ENCODE measurements around the gene NEK6.

Gene NEK6

DNA sequence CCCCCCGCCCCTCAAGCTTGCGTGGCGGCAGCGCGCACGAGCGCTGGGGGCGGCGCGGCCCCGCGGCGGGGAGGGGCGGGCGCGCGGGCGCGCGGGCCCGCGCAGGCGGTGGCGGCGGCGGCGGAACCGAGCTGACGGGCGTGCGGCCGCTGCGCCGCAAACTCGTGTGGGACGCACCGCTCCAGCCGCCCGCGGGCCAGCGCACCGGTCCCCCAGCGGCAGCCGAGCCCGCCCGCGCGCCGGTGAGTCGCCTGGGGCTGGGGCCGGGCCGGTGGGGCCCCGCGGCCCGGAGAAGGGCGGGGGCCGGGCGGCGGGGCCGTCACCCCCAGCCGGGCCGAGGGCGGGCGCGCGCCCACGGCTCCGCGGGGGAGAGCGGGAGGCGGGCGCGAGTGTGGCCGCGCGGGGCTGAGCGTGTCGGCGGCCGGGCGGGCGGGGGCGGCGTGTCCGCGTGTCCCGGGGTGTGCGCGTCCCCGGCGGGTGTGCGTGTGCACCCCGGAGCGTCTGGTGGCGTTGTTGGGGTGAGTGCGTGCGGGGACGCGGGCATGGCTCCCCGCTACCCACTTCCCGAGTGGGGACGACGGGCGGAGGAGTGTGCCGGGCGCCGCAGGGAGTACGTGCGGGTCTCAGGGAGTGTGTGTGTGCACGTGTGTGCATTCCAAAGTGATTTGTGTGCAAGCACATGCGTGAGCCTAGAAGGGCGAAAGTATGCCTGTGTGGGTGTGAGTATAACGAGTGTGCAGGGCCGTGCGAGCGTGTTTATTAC lies at the start of gene NEK6:
Gene NEK6 (plus strand): TSS at position 106 of the 763 bp plus-strand sequence. CDS start 44,016 bp downstream, outside the sequence.
- no peak for FAIRE-seq

DNA sequence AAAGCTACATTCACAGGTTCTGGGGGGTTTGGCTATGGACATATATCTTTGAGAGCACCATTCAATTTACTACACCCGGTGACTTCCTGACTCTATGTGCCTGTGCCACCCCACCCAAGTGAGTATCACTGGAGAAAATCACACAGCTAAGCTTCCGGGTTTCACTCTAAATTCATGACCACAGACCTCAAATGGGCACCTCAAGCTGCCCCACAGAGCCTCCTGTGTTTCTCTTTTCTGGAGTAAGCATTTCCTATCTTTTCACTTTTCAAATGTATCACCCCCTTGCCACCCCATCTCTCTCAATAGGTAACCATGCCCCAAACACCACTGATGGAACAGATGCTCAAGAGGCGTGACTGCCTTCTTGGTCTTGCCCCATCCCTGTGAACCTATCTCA lies 49.2 kb upstream of the NEK6 start:
- no peak for FAIRE-seq

DNA sequence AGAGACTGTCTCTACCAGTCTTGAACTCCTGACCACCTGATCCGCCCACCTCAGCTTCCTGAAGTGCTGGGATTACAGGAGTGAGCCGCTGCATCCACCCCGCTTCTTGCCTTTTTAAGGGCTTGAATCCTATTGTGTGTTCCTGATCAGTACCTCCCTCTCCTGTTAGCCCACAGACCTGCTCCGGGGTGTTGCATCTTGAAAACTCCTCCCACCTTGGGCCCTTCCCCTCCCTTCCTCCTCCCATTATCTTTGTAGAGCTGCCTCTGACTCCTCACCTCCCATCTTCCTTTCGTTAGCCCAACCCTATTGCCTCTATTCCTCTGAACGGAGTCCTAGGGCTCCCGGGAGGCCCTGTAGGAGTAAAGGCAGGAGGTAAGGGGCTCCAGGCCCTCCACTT lies 48.5 kb upstream of the NEK6 start:
- no peak for FAIRE-seq

DNA sequence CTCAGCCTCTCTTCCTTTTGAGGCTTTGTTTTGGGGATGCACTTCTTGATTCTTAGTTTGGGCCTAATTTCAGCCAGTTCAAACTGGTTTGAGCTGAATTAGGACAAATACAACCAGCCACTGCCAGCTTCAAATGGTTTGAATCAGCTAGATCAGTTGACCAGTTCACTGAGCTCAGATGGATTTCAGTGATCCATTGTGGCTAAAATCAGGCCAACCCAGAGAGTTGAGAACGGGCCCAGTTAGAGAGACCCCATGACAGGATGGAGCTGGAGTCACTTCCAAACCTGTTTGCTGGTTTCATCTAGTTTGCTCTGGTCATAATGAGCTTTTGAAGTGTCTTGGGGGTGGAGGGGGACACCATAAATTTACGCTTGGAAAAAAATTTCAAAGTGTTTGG lies 48.0 kb upstream of the NEK6 start:
- FAIRE-seq, result no peak

DNA sequence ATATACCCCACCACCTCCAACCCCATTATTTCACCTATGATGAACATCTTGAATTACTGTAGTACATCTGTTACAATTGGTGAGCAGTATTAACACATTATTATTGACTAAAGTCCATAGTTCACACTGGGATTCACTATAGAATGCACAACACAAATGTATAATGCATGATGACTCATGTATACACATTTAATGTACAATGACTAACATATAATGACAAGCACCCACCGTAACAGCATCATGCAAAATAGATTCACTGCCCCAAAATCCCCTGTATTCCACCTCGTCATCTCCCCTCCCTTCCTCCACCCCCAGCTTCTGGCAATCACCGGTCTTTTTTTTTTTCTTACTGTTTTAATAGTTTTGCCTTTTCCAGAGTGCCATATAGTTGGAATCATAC lies 47.1 kb upstream of the NEK6 start:
- no peak for FAIRE-seq

DNA sequence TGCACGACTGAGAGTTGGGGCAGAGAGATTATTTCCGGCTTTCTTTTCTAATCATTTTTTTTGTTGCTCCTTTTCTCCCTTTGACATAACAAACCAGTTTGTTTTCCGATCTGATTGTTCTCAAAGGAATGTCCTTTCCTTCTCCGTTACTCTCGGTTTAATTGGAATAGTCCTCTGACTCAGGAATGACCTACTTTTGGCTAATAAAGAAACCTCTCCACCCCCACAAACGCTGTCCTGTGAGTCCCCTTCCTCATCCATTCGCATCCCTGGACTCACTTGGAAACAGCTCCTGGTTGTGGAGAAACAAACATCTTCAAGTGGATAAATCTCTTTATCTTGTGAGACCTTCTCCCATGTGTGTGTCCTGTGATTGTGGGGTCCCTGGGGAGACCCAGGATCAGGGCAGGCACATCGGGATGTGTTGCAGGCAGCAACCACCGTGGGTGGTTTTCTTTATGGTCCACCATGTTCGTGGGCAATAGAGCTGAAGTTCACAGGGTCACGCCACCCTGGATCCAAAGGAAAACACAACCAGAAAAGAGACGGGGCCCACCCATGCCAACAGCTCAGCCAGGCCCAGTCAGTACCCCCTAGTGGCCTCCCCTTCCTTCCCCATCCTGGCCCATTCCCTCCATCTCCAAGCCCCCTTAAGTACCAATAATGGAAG lies 45.2 kb upstream of the NEK6 start:
- no peak for FAIRE-seq

DNA sequence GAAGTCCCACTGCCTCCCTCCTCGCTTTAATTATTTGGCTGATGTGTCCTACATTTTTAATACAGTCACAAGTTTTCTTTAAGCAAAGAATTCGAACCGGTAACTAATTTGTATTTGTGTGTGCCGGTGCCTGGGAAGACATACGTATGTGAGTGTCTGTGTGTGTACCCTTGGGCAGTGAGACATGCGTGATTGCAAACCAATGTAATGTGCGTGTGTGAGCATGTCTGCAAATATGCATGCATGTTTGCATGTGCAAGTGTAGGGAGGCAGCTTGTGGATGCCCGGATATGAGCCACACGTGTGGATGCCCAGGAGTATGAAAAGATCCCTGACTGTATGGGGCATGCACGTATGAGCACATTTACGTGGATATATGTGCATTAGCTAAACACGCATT lies 44.4 kb upstream of the NEK6 start:
- FAIRE-seq, result no peak

DNA sequence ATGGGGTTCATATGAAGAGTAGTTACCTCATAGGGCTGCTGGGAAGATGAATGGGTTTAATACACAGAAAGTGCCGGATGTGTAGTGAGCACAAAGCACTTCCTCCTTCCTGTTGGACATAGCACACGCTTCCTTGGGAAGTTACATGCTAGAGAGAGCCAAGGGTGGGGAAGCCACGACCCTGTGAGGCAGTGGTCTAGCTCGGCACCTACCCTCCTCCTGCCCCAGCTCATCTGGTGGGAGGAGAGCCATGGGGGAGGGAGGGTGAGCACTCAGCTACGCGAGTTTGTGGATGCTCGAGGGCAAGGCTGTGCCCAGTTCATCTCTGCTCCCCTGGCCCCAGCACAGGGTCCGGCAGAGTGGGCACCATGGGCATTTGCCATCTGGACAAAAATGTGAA lies 43.6 kb upstream of the NEK6 start:
- FAIRE-seq, result no peak

DNA sequence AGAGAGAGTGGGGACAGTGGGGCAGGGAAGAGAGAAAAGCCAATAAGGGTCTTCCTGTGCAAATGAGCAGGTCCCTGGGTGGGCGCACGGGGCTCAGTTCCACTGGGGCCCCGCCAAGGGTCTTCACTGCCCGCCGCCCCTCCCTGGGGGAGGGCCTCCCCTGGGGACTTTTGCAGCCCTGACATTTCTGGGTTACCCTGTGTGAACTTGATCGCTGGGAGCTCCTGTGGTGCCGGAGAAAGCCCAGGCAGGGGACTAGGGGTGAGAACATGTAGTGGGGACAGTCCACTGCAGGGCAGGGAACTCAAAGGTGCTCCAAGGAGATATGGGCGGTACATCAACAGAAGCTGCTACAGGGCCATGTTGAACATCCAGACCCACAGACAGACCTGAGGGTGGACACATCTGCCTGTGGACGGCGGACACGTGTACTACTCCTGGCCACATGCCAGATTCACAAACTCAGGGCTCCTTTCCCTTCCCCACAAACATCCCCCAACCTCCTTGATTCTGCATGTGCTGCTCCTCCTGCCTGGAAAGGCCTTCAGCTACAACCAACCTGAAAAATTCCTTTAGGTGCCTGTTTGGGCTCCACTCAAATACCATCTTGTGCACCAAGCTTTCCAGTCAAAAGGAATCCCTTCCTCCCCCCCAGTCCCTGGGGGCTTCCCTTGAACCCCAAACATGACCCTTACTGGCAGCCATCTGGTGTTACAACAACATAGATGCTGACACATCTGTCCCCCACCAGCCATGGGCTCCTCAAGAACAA lies 43.0 kb upstream of the NEK6 start:
- FAIRE-seq, result no peak

DNA sequence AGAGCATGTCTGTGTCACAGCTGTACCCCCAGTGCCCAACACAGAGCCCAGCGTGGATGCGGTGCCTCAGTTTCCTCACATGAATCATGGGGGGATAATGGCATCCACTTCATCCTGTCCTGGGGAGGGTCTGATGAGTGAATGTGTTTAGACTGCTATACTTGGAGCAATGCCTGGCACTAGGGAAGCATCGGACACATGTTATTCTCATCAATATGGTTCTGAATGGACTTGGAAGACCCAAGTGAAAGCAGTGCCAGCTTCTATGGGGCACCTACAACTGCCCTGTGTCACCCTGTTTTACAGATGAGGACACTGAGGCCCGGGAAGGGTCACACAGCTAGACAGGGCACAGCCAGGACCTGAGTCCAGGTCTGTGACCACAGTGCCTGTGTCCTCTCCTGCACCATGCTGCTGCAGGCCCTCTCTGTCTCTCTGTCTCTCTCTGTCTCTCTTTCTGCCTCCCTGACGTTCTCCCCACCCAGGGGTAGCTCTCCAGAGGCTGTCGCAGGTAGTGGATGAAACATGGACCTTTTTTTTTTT lies 42.3 kb upstream of the NEK6 start:
- no peak for FAIRE-seq

DNA sequence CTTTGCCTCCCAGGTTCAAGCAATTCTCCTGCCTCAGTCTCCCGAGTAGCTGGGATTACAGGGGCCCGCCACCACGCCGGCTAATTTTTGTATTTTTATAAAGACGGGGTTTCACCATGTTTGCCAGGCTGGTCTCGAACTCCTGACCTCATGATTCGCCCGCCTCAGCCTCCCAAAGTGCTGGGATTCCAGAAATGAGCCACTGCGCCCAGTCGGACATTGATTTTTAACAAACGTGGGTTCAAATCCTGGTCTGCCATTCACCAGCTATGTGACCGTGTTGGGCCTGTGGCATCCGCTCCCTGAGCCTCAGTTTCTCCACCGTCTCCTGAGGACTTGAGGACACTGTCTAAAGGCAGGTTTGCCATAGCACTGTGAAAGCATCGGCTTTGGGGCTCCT lies 41.8 kb upstream of the NEK6 start:
- no peak for FAIRE-seq

DNA sequence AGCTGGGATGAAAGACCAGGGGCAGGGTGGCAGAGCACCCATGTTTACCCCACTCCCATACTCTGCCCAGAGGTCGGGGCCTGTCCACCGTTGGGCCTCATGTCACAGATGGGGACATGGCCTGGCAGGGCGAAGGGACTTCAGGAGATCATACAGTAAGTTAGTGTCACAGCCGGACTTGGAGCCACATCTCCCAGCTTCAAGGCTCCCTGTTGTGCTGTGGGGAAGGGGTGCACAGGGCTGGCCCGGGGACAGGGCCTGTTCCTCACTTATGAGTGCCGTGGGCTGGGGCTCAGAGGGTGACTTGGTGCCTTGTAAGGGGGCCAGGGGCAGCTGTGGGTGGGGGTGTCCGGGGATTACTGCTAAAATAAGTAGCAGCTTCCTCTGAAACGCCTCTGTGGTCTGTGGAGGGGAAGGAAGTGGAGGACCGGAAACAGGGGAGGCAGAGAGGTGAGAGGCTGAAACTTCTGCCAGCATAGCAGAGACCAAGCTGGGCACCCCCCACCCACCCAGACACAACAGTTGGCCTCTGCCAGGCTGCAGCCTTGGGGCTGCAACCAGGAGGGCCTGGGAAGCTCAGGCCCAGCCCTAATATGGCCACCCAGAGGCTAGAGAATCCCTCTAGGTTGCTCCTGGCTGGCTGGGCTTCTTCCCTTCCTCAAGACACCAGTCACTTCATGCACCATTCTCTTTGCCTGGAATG lies 41.1 kb upstream of the NEK6 start:
- no peak for FAIRE-seq

DNA sequence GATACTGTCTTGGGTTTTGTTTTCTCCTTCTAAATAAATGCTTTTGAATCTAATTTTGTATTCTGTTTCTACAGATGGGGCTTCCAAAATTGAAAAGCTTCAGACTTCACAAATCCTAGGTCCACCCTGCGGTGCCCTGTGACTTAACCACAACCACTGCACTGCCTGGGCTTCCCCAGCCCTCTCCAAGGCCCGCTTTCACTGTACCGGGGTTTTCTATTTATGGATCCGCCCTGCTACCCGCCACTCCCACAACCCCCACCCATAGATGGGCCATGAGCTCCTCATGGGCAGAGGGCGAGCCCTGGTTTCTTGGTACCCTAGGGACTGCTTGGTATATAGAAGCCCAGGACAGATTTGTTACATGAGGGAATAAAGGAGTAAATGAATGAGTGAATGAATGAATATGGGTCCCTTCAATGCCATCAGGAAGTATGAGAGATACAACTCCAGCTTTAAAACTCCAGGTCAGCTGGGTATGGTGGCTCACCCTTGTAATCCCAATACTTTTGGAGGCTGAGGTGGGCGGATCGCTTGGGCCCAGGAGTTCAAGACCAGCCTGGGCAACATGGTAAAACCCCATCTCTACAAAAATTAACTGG lies 39.8 kb upstream of the NEK6 start:
- FAIRE-seq, result no peak

DNA sequence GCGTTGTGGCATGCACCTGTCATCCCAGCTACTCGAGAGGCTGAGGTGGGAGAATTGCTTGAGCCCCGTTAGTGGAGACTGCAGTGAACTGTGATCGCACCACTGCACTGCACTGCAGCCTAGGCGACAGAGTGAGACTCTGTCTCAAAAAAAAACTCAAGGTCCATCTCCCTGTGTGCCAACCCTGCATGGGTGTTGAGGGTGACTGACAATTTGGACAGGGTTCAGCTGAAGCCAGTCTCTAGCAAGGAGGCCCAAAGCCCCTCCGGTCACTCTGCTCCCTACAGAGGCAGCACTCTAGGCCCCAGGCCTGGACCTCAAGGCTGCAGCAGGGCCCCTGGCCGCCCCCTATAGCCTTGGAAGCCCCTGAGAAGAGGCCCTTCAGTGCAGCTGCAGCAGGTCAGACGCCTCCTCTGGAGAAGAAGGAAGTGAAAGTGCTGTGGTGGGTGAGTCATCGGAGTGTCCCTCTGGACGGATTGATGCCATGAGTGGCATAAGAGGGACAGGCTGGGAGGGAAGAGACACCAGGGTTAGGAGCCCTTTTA lies 39.2 kb upstream of the NEK6 start:
- no peak for FAIRE-seq

DNA sequence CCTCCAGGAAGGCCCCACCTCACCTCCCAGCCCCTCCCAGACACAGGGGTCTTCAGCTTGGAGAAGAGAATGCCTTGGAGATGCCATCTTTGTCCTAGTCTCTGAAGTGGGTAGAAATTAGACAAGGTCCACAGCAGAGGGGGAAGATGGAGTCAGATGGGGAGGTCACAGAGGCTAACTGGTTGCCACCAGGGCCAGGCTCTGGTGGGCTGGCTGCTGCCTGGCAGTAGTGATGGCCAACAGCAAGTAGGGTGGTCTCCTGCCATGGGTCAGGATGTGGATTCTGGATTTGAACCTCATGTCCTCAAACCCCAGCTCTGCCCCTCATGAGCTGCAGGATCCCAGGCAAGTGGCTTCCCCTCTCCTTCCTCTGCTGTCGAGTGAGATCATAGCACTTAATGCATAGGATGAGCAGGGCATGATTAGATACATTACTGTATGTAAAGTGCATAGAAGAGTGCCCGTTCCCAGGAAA lies 38.7 kb upstream of the NEK6 start:
- FAIRE-seq, result no peak

DNA sequence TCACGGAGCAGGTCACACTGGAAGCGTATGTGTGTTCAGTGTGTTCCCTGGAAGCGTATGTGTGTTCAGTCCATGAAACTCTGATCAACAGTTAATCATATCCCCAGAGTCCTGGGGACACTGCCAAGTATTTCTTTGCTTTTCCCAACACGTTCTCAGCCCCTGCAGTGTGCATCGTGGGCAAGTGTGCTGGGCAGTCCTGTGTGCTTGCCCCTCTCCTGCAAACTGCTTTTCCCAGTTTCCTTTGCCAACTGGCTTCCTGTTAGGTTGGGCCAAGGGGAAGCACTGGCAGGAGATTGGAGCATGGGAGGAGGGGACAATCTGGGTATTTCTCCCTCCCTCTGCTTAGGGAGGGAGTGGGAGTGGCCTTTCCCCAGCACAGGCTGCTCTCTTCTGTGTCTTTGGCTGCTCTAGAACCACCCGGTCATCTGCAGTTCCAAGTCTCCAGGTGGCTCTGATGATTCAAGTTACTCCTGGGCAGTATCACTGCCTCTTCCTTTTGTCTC lies 36.8 kb upstream of the NEK6 start:
- no peak for FAIRE-seq

DNA sequence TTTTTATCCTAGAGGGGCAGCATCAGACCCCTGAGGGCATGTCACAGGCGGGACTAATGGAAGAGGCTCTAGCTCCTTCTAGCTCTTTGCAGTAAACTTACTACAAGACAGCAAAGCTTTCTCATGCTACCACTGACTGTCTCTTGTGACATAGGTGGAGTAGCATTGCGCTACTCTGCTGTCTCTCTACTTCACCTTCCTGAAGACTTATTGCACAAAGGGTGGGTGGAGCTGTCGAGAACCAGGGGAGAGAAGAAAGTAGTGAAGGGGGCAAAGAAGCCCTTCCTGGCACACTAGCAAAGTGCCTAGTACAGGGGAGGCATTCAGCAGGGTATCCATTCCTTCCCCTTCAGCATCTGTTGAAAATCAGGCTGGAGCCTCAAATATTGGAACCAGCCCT lies 36.1 kb upstream of the NEK6 start:
- FAIRE-seq, result no peak

DNA sequence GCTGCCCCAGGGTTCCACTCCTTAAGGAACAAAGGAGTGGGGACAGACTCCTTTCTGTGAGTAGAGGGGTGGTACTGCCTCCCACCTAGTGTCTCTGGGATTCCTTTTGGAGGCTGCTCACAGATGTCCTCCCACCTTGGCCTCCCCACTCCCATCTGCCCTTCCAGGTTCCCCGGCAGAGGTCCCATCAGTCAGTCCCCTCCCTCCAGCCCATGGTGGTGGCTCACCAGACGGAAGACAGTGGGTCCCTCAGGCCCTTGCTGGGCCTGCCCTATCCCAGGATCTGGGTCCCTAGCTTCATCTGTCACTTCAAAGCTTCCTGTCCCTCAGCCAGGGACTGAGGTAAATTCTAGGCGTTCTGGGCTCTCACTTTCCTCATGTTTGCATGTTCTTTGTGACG lies 35.6 kb upstream of the NEK6 start:
- no peak for FAIRE-seq

DNA sequence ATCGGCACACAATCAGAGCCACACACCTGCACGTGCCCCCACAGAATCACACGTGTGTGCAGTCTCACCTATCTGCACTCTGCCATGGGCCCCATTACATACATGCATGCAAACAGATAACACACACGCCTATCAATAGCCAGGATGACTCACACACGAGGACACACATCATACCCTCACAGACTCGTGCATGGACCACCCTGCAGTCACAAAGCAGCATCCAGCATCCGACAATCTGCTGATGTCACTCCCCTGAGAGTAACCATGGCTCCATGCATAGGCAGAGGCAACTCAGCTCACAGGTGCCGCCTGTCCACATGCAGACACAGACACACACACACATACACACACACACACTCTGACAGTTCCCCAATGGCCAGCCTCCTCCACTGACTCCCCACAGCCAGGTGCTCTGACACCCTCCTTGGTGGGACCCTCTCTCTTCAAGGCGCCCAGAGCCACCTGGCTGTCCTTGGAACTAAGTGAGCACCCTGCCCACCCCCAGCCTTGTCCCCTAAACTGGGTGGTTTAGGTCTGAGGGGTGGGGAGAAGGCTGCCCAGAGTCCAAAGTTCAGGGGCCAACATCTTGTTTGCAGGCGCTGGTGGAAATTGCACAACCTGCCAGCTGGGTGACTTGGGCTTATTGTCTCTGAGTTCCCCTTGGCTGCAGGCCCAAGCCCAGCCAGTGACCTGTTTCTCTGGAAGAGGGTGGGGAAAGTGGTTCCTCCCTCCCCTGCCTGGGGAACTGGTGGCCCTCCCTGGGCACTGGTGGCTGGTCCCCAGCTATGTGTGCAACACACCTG lies 34.6 kb upstream of the NEK6 start:
- no peak for FAIRE-seq

DNA sequence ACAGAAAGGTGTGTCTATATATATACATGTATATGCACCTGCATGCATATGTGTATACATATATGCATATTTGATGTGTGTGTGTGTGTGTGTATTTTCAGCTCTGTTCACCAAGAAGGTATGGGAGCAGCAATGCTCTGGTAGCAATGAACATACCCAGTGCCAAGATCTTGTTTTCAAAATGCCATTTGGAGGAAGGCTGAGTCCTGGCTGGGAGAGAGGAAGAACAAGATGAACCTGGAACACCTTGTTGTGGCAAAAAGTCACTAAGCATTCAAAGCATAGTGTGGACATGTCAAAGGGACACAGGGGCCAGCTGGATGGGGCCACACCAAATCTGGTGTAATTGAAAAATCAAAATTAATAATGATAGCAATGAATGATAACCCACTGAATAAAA lies 31.8 kb upstream of the NEK6 start:
- FAIRE-seq, result no peak

DNA sequence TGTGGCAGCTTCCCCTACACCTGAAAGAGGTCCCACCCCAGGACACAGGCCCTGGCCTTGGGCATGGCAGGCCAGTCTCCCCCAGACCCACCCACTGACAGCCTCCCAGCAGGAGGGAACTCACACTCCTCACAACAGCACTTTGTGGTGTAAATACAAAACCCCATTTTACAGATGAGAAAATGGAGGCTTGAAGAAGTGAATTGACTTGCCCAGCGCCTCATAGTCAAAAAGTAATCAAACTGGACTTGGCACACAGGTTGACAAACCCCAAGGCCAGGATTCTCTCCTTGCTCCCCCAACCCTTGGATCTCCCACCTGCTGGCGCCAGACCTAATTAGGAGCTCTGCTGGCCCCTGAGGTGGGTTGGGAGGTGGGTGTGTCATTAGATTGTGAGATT lies 29.2 kb upstream of the NEK6 start:
- no peak for FAIRE-seq

Measured in islet of Langerhans (tissue), 1 donor.